ENCODE data around the gene GRPEL2. TPM values are rescaled to one million over a fixed set of nuclear protein-coding genes. Genes with fewer than 3 reads are reported as not detected.
A peak's percentile ranks its signal among the peaks of the same experiment; 100 is the strongest.

GRPEL2 gene
- polyA plus RNA-seq, 1 experiment: 17.1 TPM

GRCh38 chr5:149363936-149364335 is 18.6 kb downstream of the GRPEL2 start:
- ChIA-PET CTCF (interaction anchor here (0.6 to 17.0 kb wide), 4 partner anchors 8 to 141 kb away, joined by 3 to 289 read pairs (median 14); no protein-coding TSS in a partner anchor), POLR2A (no interaction called here)
- no peaks in the 10 kb centered on the region for H3K27me3 ChIP-seq (ENCODE audit: control insufficient read depth, insufficient read depth, low read length)
- TF ChIP-seq CTCF (IDR thresholded peaks at IDR 0.05; ENCODE audit: insufficient read depth, low read depth, low read length): no peak
- DNase-seq (ENCODE audit: low read depth): no peak
- no peaks in the 10 kb centered on the region; the same call in 1 of the 2 replicates for H3K36me3 ChIP-seq (ENCODE audit: control insufficient read depth, insufficient read depth, low read length)
- H3K4me3 ChIP-seq (ENCODE audit: low read depth, low read length): no peak overlapping the region

- Histone ChIP-seq H3K4me3 (ENCODE audit: low read depth, low read length) (no peak overlapping the region), H3K36me3 (ENCODE audit: control insufficient read depth, insufficient read depth, low read length) (no peaks in the 10 kb centered on the region; the same call in 1 of the 2 replicates), H3K27me3 (ENCODE audit: control insufficient read depth, insufficient read depth, low read length) (no peaks in the 10 kb centered on the region)
- no peak for DNase-seq (ENCODE audit: low read depth)
- CTCF ChIA-PET: interaction anchor here (0.6 to 17.0 kb wide), 3 partner anchors 9 to 141 kb away, joined by 3 to 289 read pairs (median 3); no protein-coding TSS in a partner anchor
- POLR2A ChIA-PET: no interaction called here
- TF ChIP-seq CTCF (IDR thresholded peaks at IDR 0.05; ENCODE audit: insufficient read depth, low read depth, low read length): no peak
Measured at GRCh38 chr5:149364719-149365118, 19.4 kb downstream of the GRPEL2 start.

- Histone ChIP-seq H3K36me3 (ENCODE audit: control insufficient read depth, insufficient read depth, low read length) (no peaks in the 10 kb centered on the region; the same call in 1 of the 2 replicates), H3K27me3 (ENCODE audit: control insufficient read depth, insufficient read depth, low read length) (no peaks in the 10 kb centered on the region), H3K4me3 (ENCODE audit: low read depth, low read length) (no peak overlapping the region)
- TF ChIP-seq CTCF (IDR thresholded peaks at IDR 0.05; ENCODE audit: insufficient read depth, low read depth, low read length): no peak
- ChIA-PET POLR2A (no interaction called here), CTCF (interaction anchor here (1.1 to 17.0 kb wide), 8 partner anchors 11 to 201 kb away, joined by 3 to 289 read pairs (median 38); partner anchors contain the start of genes GRPEL2, IL17B and PCYOX1L)
- DNase-seq (ENCODE audit: low read depth): no peak
Measured at GRCh38 chr5:149365418-149365817, 20.1 kb downstream of the GRPEL2 start.

- POLR2A ChIA-PET: no interaction called here
- no peak for DNase-seq (ENCODE audit: low read depth)
- TF ChIP-seq CTCF (IDR thresholded peaks at IDR 0.05; ENCODE audit: insufficient read depth, low read depth, low read length): no peak
- Histone ChIP-seq H3K36me3 (ENCODE audit: control insufficient read depth, insufficient read depth, low read length) (no peaks in the 10 kb centered on the region; the same call in 1 of the 2 replicates), H3K27me3 (ENCODE audit: control insufficient read depth, insufficient read depth, low read length) (no peaks in the 10 kb centered on the region), H3K4me3 (ENCODE audit: low read depth, low read length) (no peak overlapping the region)
- CTCF ChIA-PET: interaction anchor here (0.6 to 17.0 kb wide), 16 partner anchors 12 to 609 kb away, joined by 3 to 289 read pairs (median 18); partner anchors contain the start of genes GRPEL2, IL17B and PCYOX1L
Measured at GRCh38 chr5:149366169-149366729, 20.9 kb downstream of the GRPEL2 start.

GRCh38 chr5:149367249-149367971 is 22.1 kb downstream of the GRPEL2 start:
- Histone ChIP-seq H3K4me3 (ENCODE audit: low read depth, low read length) (no peak overlapping the region), H3K36me3 (ENCODE audit: control insufficient read depth, insufficient read depth, low read length) (no peaks in the 10 kb centered on the region; the same call in 1 of the 2 replicates), H3K27me3 (ENCODE audit: control insufficient read depth, insufficient read depth, low read length) (no peaks in the 10 kb centered on the region)
- CTCF ChIA-PET: interaction anchor here (0.6 to 17.0 kb wide), 35 partner anchors 10 to 460 kb away, joined by 3 to 289 read pairs (median 7); partner anchors contain the start of genes ARHGEF37, GRPEL2, IL17B and PCYOX1L
- TF ChIP-seq CTCF (IDR thresholded peaks at IDR 0.05; ENCODE audit: insufficient read depth, low read depth, low read length): peak; percentile 91
- no peak for DNase-seq (ENCODE audit: low read depth)
- POLR2A ChIA-PET: no interaction called here

All from BJ (cell line).